22Rv1 (cell line): Measurements from ENCODE around the gene EEPD1.

Experiments
- CTCF ChIP-seq: fragments of 450-650 bp; IDR thresholded peaks from 2 replicates; pipeline ENCODE4 v1.5.1; 2017; ENCODE audit warnings: mild to moderate bottlenecking
- ZFX ChIP-seq: fragments of 450-650 bp; IDR thresholded peaks from 2 replicates; pipeline ENCODE4 v1.6.1; 2017; ENCODE audit warnings: antibody characterized with exemption, borderline replicate concordance

- TF ChIP-seq CTCF: no peak
- TF ChIP-seq ZFX: no peak
Measured at GRCh38 chr7:36188266-36188665, 35.2 kb downstream of the EEPD1 start.
